SU-DHL-6 (cell line): ENCODE data around the gene PDCD1.

ENCODE experiments used
- EZH2phosphoT487 ChIP-seq: fragments of 200-600 bp; sonication (generic), shearing (Covaris generic); conservative IDR thresholded peaks from 2 replicates; pipeline ENCODE4 v1.6.1; 2018; ENCODE audit warnings: mild to moderate bottlenecking, antibody characterized with exemption, low read length, moderate library complexity, mixed read lengths
- TF ChIP-seq, protein P1 (sequence below): fragments of 200-600 bp; sonication (generic); IDR thresholded peaks from one replicate; pipeline ENCODE4 v1.5.1; 2017; ENCODE audit warnings: antibody characterized with exemption, mild to moderate bottlenecking, low read length, moderate library complexity; ENCODE audit not compliant: insufficient read depth, poor library complexity, severe bottlenecking

DNA sequence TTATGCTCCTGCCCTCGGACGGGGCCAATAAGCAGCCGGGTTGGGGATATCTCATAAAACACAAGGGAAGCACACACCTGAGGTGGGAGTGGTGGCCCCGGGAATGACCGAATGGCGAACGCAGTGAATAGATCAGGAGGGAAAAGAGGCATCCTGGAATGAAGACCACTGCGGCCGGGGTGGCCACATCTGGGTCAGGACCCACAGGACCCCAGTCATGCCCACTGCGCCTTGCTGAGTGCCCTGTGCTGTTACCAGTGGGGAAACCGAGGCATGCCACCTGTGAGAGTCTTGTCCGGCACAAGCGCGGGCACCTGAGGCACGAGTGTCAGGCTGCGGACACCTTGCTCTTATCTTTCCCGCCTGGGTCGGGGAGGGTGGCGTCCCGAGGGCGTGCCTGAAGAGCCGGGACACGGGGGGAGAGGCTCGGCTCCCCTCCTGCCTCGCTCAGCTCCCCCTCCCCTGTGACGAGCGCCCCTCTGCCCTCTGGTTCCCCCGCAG, 1.6 kb downstream of the PDCD1 start:
- TF ChIP-seq, protein P1, sequence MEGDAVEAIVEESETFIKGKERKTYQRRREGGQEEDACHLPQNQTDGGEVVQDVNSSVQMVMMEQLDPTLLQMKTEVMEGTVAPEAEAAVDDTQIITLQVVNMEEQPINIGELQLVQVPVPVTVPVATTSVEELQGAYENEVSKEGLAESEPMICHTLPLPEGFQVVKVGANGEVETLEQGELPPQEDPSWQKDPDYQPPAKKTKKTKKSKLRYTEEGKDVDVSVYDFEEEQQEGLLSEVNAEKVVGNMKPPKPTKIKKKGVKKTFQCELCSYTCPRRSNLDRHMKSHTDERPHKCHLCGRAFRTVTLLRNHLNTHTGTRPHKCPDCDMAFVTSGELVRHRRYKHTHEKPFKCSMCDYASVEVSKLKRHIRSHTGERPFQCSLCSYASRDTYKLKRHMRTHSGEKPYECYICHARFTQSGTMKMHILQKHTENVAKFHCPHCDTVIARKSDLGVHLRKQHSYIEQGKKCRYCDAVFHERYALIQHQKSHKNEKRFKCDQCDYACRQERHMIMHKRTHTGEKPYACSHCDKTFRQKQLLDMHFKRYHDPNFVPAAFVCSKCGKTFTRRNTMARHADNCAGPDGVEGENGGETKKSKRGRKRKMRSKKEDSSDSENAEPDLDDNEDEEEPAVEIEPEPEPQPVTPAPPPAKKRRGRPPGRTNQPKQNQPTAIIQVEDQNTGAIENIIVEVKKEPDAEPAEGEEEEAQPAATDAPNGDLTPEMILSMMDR: no peak
- no peak for TF ChIP-seq EZH2phosphoT487
